Activated T-helper 1 cell treated with Interleukin-2 at 50 U/mL for 16 hours (primary cell): ENCODE measurements around the gene LPP.
"Not testable (repeated sequence)": the region's sequence is repeated elsewhere in the genome, so short reads cannot be mapped to it uniquely, and the experiment has no call there.

Source experiments
- DNase-seq: peaks from one replicate; pipeline ENCODE4 v3.0.0-alpha.2; 2020; ENCODE audit warnings: low read depth

LPP gene

GRCh38 chr3:188400494-188401243, 246.7 kb downstream of the LPP start:
- no peak for DNase-seq

- DNase-seq = no peak
Observed at GRCh38 chr3:188401244-188401993, 247.5 kb downstream of the LPP start.

GRCh38 chr3:188402229-188402628, 248.3 kb downstream of the LPP start:
- DNase-seq = no peak

GRCh38 chr3:188403404-188403803, 249.4 kb downstream of the LPP start:
- DNase-seq = no peak

- DNase-seq = no peak
Observed at GRCh38 chr3:188404124-188404523, 250.2 kb downstream of the LPP start.

GRCh38 chr3:188404701-188405100, 250.7 kb downstream of the LPP start:
- DNase-seq = no peak

GRCh38 chr3:188407158-188407880, 253.4 kb downstream of the LPP start:
- DNase-seq = no peak

- no peak for DNase-seq
Observed at GRCh38 chr3:188408831-188409230, 254.9 kb downstream of the LPP start.

GRCh38 chr3:188411750-188412149, 257.8 kb downstream of the LPP start:
- no peak for DNase-seq

GRCh38 chr3:188415196-188415595, 261.2 kb downstream of the LPP start:
- no peak for DNase-seq

GRCh38 chr3:188416041-188416440, 262.1 kb downstream of the LPP start:
- DNase-seq = no peak

GRCh38 chr3:188417271-188417696, 263.3 kb downstream of the LPP start:
- no peak for DNase-seq

- no peak for DNase-seq
Observed at GRCh38 chr3:188417766-188418165, 263.8 kb downstream of the LPP start.

GRCh38 chr3:188421151-188421821, 267.3 kb downstream of the LPP start:
- DNase-seq = no peak

GRCh38 chr3:188421836-188422540, 268.0 kb downstream of the LPP start:
- no peak for DNase-seq

GRCh38 chr3:188427981-188428380, 274.0 kb downstream of the LPP start:
- DNase-seq = not testable (repeated sequence)

- no peak for DNase-seq
Observed at GRCh38 chr3:188431040-188431439, 277.1 kb downstream of the LPP start.

GRCh38 chr3:188431553-188431952, 277.6 kb downstream of the LPP start:
- DNase-seq = no peak

- DNase-seq = no peak
Observed at GRCh38 chr3:188432802-188433520, 279.0 kb downstream of the LPP start.

- DNase-seq = no peak
Observed at GRCh38 chr3:188433521-188434150, 279.7 kb downstream of the LPP start.
